Ovary (tissue), 3 donors: ENCODE results near the gene CAPN1.

ENCODE experiments used
- EP300 ChIP-seq: sonication (generic); formaldehyde crosslinking; IDR thresholded peaks from one replicate; pipeline ENCODE4 v1.6.1; 2017; ENCODE audit warnings: antibody characterized with exemption
- TF ChIP-seq, protein P1 (sequence below), 3 donors: fragments of 450-650 bp in 2 of 3; fragments of 200-600 bp in 1 of 3; IDR thresholded peaks; one replicate each; pipeline versions ENCODE4 v1.5.1 to v1.8.0; 2016 to 2022; ENCODE audit warnings: antibody characterized with exemption in 3 of 3, mild to moderate bottlenecking in 1 of 3
- donor health status: DM: no; HTN: no; CAD: no.

DNA sequence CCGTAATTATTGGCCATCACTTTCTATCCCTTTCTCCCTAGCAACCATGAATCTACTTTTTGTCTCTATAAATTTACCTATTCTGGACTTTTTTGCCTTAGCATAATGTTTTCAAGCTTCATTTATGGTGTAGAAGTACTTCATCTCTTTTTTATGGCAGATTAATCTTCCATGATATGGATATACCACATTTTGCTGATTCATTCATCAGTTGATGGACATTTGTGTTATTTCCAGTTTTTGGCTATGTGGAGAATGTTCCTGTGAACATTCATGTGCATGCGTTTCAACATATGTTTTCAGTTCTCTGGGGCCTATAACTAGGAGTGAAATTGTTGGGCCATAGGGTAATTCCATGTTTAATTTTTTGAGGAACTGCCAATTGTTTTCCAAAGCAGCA is 12.8 kb downstream of the CAPN1 start:
- TF ChIP-seq EP300, result no peak
- TF ChIP-seq, protein P1, sequence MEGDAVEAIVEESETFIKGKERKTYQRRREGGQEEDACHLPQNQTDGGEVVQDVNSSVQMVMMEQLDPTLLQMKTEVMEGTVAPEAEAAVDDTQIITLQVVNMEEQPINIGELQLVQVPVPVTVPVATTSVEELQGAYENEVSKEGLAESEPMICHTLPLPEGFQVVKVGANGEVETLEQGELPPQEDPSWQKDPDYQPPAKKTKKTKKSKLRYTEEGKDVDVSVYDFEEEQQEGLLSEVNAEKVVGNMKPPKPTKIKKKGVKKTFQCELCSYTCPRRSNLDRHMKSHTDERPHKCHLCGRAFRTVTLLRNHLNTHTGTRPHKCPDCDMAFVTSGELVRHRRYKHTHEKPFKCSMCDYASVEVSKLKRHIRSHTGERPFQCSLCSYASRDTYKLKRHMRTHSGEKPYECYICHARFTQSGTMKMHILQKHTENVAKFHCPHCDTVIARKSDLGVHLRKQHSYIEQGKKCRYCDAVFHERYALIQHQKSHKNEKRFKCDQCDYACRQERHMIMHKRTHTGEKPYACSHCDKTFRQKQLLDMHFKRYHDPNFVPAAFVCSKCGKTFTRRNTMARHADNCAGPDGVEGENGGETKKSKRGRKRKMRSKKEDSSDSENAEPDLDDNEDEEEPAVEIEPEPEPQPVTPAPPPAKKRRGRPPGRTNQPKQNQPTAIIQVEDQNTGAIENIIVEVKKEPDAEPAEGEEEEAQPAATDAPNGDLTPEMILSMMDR (IDR thresholded peaks at IDR 0.05), result no peak
